Astrocyte of the cerebellum (primary cell): ENCODE measurements around the gene TSPAN4.

ENCODE experiments used
- DNase-seq: peaks from one replicate; pipeline ENCODE4 v3.0.0-alpha.2; 2011; ENCODE audit warnings: low read depth
- H3K4me3 ChIP-seq: 2 replicates; pipeline ENCODE4 v1.5.1; 2011; ENCODE audit warnings: mild to moderate bottlenecking, low read depth, low read length, moderate library complexity
- CTCF ChIP-seq: IDR thresholded peaks from 2 replicates; pipeline ENCODE4 v1.5.1; 2012; ENCODE audit warnings: low read length, low read depth, moderate library complexity, mild to moderate bottlenecking; ENCODE audit errors: missing control alignments
- in situ Hi-C: cut with HindIII; loops from 2 replicates; pipeline ENCODE4 v1.10.0; 2017; ENCODE audit warnings: low sequenced_read_pairs

Gene TSPAN4

GRCh38 chr11:894575-895201 is 52.0 kb downstream of the TSPAN4 start:
- no peak overlapping the region for H3K4me3 ChIP-seq
- no peak for TF ChIP-seq CTCF
- in situ Hi-C loops: no loop called here
- DNase-seq: no peak

- no peak for DNase-seq
Observed at GRCh38 chr11:895331-896110, 52.9 kb downstream of the TSPAN4 start.

GRCh38 chr11:897253-898142 is 54.8 kb downstream of the TSPAN4 start:
- TF ChIP-seq CTCF: no peak
- H3K4me3 ChIP-seq: no peak overlapping the region
- in situ Hi-C loops: no loop called here
- no peak for DNase-seq

More at GRCh38 chr11:895331-896110, 52.9 kb downstream of the TSPAN4 start:
- TF ChIP-seq CTCF: no peak
- in situ Hi-C loops: no loop called here
- H3K4me3 ChIP-seq: no peak overlapping the region

GRCh38 chr11:898143-898511 is 55.5 kb downstream of the TSPAN4 start:
- in situ Hi-C loops: no loop called here
- TF ChIP-seq CTCF: peak; percentile 59
- H3K4me3 ChIP-seq: no peak overlapping the region
- no peak for DNase-seq

- peak; percentile 25 for TF ChIP-seq CTCF
- H3K4me3 ChIP-seq: no peak overlapping the region
- in situ Hi-C loops: no loop called here
- DNase-seq: no peak
Observed at GRCh38 chr11:898540-899190, 56.0 kb downstream of the TSPAN4 start.

GRCh38 chr11:899724-900123 is 57.1 kb downstream of the TSPAN4 start:
- in situ Hi-C loops: no loop called here
- DNase-seq: no peak
- no peak for TF ChIP-seq CTCF

More at GRCh38 chr11:899724-900123, 57.1 kb downstream of the TSPAN4 start:
- no peak overlapping the region for H3K4me3 ChIP-seq
